HG03039 (cell line): ENCODE results near the gene SLC9B1.

Experiments
- ATAC-seq: cut with Tn5 transposase; IDR thresholded peaks from one replicate; pipeline ENCODE4 v1.9.1; 2021; ENCODE audit warnings: mild to moderate bottlenecking, moderate library complexity; ENCODE audit not compliant: unreplicated experiment

SLC9B1 gene, protein sequence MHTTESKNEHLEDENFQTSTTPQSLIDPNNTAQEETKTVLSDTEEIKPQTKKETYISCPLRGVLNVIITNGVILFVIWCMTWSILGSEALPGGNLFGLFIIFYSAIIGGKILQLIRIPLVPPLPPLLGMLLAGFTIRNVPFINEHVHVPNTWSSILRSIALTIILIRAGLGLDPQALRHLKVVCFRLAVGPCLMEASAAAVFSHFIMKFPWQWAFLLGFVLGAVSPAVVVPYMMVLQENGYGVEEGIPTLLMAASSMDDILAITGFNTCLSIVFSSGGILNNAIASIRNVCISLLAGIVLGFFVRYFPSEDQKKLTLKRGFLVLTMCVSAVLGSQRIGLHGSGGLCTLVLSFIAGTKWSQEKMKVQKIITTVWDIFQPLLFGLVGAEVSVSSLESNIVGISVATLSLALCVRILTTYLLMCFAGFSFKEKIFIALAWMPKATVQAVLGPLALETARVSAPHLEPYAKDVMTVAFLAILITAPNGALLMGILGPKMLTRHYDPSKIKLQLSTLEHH

DNA sequence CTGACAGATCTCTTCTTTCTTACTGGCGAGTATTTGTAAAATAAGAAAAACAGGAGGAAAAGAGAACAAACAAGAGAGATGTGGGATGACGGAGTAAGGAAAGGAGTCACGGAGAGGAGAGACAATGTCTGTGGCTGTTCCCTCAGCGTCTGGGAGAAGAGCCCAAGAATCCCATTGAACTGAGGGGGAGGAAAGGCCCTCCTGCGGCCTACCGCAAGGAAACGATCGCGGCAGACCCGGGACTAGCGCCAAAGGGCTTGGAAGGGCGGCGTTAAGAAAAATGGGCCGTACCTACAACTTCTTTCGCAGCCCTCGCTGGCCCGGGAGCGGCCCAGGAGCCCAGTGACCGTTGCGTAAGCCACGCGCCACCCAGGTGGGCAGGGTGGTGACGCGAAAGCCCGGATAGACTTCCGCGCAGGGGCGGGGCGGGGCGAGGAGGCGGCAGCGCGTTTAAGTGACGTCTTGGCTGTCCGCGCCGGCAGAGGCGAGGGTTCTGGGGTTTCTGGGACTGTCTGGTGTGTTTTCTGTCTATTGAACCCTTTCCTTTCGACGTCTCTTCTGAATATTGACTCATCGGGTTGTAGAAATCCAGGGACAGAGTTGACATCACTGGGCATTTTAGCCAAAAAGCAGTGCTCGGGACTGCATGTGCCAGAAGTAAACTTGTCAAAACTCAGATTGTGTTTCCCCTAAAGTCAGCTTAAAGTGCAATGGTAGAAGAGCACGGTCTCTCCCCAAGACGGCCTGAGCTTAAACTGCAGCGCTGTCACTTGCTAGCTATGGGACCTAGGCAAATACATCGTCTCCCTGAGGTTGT lies at the start of gene SLC9B1:
Gene SLC9B1, minus strand, starts transcription at position 398 of the 817 bp plus-strand sequence. CDS start 27,994 bp downstream, outside the sequence.
- peak; percentile 98 for ATAC-seq

DNA sequence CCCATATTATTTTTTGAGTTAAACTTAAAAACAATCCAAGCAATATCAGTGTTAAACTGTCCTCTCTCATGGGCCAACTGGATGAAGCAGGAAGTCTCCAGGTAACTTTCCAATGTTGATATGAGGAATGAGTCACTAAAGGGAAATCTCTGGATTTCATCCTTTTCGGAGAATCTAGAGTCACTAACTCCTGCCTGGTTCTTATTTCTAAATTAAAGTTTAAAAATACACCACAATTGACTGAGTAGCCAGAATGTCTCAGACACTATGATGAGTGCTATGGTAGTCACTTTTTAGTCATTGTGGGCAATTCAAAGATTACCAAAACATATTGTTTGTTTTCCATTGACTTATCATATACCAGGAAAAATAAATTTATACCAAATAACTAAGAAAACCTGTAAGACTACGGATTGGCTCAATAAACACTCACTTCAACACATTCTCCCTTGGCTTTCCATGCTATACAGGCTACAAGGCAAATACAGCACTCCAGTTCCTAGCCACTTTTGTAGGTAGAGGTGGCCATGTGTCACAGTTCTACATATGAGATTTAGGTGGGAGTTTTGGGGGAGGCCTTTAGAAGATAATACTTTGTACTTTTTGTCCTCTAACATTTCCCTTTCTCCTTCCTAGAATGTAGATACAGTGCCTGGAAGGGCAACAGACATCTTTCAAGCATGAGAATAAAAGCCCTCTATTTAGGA lies 48.5 kb upstream of the SLC9B1 start:
- ATAC-seq: no peak

DNA sequence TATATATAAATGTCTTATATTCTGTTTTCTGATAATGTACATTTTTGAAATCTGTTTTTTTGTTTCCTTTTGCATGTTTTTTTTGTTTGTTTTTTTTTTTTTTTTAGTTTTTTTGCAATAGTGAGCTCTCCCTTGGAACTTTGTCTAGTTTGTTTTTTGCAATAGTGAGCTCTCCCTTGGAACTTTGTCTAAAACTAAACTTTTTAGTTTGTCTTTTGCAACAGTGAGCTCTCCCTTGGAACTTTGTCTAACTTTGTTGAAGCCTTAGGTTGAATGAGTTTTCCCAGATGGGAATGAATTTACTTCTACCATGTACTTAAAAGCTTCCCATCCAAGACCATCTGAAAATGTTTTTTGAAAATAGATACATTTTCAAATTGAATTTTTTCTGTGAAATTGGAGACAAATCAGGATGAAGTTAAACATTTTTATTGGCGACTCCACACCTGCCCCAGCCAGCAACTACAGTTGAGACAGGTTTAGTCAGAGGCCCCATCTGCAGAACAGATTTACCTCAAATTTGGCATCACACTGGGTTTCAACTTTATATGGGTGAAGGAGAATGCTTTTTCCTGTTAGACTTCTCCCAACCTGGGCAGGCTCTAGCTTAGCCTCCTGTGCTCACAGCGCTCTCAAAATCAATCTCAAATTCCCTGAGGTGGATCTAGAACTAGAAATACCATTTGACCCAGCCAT lies 41.1 kb upstream of the SLC9B1 start:
- no peak for ATAC-seq

DNA sequence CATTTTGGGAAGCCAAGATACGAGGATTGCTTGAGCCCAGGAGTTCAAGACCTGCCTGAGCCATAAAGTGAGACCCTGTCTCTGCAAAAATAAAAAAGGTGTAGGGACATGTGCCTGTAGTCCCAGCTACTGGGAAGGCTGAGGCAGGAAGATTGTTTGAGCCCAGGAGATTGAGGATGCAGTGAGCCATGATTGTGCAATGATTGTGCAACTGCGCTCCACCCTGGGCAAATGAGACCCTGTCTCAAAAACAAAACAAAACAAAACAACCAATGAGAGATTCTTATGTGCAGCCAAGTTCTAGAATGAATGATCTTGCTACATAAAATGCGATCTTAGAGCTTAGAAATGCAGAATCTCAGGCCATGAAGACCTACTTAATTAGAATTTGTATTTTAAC lies 34.5 kb upstream of the SLC9B1 start:
- no peak for ATAC-seq

DNA sequence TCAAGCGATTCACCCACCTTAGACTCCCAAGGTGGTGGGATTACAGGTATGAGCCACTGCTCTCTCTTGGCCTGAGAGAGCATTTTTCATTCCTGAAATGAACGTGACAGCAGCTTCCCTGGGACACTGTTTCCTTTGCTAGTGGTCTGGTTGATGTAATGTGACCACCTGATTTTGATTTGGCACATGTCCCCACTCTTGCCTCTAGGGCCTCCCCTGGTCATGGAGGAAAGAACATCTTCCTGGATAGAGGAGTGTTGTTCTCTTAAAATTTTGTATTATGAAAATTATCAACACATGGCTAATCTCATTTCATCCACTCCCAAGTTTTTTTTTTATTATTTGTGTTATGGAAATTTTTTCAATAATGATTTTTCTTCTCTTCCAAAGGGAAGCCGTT lies 33.3 kb upstream of the SLC9B1 start:
- ATAC-seq: no peak

DNA sequence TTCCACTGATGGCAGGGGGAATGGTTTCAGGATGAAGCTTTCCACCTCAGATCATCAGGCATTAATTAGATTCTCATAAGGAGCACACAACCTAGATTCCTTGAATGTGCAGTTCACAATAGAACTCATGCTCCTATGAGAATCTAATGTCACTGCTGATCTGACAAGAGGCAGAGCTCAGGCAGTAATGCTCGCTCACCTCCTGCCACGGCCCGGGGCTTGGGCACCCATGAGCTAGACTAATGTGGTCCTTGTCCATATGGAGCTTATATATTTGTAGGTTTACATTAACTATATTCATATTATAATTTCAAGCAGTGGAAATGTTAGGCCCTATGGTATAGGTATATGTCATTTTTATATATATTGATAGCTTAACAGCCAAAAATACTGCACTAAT lies 32.6 kb upstream of the SLC9B1 start:
- ATAC-seq: no peak

DNA sequence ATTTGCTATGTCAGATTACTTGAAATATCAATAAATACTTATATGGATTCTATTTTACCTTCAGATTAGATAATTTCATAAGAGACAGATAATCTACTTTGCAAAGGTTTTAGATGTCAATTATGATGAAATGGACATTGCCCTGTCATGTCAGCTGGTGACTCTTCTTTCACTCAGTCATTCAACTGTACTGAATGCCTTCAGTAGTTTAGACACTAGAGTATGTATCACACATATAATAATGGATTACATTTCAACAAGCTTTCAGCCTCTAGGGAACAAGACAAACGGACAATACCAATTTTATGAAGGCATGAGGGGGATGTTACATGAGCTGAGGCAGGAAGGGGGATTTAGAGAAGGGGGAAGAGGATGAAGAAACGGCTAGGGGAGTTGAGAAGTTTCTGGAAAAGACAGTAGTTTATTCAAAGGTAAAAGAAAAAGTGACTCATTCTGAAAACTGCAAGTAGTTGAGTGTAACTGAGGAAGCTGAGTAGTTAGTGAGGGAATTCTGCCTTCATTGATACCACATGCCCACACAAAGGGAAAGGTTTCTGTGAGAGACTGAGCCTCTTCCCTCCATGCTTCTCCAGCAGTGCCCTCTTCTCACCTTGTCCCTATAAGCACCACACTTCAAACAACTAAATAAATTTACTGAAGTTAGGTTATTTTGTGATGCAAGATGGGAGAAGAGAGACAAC lies 31.4 kb upstream of the SLC9B1 start:
- ATAC-seq: no peak

DNA sequence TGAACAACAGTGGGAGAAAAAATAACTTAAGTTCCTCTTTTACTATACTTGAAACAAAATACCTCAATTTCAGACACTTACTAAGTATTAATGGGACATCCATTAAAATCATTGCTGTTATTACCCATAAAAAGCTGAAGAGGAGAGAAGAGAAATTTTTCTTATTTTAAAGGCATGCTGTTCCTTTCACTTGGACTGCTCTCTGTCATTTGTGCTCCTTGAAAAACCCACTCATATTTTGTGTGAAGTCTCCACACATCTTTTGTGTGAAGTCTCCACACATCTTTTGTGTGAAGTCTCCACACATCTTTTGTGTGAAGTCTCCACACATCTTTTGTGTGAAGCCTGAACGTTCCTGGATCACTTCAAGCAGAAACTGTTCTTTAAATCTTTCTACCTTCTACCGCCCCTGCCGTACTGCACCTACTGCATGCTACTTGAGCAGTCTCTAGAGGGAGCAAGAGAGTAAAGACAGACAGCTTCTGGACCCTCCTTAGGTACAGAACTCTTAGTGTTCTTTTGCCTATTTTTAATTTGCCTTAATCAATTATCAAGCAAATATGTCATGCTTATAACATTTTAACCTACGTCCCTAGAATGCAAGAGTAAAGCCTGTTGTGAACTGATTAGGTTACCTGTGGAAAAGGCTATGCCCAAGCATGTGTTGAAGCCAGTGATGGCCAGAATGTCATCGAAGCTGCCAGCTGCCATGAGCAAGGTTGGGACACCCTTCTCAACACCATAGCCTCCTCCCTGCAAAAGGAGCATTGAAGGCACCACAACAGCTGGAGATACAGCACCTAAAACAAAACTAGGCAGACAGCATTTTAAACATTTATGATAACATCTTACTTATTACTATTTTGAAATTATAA lies 27.1 kb upstream of the SLC9B1 start:
- peak; percentile 91 for ATAC-seq

DNA sequence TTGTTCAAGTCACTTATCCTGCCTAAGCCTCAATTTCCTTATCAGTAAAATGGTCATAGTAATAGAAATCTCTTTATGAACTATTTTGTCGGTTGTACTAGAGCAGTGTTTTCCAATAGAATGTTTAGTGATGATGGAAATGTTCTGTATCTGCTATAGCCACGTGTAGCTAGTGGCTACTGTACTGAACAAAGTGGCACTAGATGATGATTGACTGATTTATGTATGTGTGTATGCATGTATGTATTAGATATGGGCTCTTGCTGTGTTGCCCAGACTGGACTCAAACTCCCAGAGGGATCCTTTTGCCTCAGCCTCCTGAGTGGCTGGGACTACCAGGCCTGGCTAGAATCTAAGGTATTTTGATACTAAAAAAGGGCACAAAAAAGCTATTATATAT lies 24.7 kb upstream of the SLC9B1 start:
- ATAC-seq: no peak

DNA sequence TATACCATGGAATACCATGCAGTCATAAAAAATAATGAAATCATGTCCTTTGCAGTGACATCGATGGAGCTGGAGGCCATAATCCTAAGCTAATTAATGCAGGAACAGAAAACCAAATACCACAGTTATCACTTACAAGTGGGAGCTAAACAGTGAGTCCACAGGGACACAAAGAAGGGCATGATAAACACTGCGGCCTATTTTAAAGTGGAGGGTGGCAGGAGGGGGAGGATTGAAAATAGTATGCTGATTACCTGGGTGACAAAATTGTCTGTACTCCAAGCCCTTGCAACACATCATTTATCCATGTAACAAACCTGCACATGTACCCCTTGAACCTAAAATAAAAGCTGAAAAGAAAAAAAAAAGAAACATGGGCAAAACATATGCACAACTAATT lies 16.7 kb upstream of the SLC9B1 start:
- ATAC-seq: no peak

DNA sequence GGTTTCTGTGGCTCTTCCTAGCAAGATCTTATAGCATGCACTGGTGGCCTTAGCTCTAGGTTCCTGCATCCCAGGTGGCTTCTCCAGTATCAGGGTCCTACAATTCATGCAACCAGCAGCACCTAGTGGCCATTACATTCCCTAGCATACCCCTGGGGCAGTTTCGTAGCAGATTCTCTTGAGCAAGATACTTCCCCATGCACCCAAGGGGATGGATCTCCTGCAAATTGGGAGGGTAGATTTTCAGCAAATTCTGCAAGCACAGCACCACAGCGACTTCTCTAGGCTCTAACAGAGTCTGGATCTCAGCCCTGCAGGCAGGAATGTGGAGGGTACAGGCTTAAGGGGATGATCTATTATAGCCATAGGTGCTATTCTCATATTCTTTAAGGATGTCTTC lies 13.1 kb upstream of the SLC9B1 start:
- ATAC-seq: no peak

DNA sequence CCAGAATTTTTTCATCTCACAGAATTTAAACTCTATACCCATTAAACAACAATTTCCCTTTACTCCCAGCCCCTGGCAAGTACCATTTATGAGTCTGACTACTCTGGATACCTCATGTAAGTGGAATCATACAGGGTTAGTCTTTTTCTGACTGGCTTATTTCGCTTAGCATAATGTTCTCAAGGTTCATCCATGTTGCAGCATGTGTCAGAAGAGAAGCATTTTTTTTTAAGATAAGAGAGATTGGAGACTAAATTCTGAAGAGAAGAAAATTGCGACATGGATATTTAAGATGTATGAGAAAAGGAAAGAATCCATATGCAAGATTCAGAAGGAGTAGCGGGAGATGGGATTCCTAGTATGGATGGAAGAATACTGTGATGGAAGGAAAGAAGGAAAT lies 11.3 kb upstream of the SLC9B1 start:
- ATAC-seq: no peak

DNA sequence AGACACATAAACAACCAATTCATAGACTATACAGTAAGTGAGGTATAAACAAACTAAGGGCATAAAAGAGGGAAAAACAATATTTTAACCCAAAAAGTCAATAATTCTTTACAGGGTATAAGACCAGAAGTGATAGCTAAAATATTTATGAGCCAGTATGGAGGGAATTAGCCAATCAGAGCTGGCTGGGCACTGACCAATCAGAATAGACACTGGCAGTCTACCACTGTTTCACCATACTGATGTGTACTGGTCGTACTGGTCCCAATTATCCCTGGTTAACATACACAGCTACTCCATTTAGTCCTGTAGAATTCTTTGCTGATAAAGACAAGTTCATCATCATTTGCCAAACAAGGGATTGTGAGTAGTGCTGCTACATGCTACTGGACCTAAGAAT lies 9.8 kb upstream of the SLC9B1 start:
- ATAC-seq: no peak

DNA sequence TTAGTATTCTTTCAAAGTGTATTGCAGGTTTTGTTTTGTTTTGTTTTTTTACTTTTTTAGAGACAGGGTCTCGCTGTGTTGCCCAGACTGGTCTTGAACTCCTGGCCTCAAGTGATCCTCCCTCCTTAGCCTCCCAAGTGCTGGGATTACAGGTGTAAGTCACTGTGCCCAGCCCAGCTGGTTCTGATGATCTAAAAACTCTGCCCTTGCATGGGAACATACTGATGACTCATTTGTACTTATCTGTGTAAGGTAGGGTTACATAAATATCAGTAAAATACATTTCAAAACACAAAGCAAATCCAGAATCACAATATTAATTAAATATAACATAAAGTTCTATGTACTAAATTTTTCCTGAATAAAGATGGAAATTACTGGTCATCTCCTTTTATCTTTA lies 7.4 kb upstream of the SLC9B1 start:
- ATAC-seq: no peak

DNA sequence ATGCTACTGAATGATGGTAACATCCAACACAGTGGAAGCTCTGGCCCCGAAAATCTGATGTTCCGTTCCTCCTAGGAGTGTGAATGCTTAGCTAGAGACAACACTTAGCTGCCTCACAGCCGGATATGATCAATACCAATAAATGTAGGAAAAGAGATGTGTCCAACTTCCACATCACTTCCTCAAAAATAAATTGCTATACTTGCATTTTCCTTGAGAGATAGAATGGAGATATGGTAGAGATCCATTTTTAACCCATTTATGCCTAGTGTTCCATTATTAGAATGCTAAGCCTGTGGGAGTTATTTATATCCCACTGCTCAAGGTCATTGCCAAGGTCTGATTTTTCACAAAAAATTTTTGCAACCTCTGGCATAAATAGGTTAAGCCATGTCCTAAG lies 5.5 kb upstream of the SLC9B1 start:
- ATAC-seq: no peak

DNA sequence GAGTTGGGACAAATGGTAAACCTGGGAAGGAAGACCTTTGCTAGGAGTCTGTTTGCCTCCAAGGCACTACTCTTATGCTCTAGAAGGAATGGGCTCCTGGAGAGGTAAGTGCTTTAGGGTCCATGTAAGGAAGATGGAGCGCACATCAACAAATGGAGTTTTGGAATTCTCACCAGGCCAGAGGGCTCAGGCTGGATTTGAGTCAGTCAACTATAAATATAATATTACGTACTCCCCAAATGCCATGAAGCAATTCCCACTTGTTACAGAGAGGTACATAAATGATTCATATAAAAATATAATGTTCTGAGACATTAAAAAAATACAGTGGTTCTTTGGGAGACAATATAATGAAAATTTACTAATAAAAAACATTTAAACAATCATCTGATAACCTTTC lies 1.6 kb upstream of the SLC9B1 start:
- no peak for ATAC-seq

DNA sequence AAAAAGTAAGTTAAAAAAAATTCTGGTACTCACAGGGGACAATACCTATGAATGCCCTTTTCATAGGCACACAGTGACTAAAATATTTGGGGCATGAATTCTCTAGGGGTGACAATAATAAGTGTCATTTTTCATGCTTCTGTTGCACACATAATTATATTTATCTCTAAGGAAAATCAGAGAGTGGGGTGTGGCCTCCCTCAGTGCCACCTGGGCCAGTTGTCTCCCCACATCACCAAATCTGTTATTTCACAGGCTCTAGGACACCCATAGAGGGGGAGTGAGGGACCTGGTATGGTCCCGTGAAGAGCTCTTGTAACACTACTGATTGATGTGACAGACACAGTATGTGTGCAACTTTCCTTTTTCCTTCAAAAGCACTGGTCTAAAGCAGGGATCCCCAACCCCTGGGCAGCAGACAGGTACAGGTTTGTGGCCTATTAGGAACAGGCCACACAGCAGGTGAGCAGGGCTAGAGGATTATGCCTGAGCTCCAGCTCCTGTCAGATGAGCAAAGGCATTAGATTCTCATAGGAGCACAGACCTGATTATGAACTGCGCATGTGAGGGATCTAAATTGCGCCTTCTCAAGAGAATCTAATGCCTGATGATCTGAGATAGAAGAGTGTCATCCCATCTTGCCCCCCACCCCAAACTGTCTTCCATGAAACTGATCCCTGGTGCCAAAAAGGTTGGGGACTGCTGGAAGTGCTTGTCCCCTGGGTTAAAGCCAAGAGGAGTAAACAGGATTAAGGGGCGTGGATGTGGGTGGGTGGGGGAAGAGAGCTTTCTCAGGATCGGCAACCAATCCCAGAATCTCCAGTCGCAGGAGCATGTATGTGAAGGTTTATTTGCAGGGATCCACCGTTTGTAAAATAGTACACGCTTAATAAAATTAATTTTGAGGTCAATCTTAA lies 856 bp downstream of the SLC9B1 start:
- no peak for ATAC-seq

DNA sequence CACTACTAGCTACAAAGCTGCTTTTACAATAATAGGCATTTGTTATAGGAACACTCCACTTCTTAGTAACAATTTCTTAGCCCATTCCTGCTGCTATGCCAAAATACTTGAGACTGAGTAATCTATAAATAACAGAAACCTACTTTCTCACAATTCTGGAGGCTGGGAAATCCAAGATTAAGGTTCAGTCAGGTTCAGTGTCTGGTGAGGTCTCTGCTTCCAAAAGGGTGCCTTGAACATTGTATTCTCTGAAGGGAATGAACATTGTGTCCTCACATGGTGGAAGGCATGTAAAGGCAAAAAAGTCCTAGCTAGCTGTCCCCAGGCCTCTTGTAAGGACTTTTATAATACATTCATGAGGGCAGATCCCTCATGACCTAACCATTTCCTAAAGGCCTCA lies 7.0 kb downstream of the SLC9B1 start:
- ATAC-seq: no peak
